Body of pancreas (tissue), 4 donors: Measurements from ENCODE around the gene CDH2. TPM values are rescaled to one million over a fixed set of nuclear protein-coding genes. Genes with fewer than 3 reads are reported as not detected.

ENCODE experiments used
- ATAC-seq: fragments of 150-250 bp; one replicate; pipeline ENCODE4 v1.9.1; 2016
- DNase-seq, 4 donors: peaks; one replicate each; pipeline ENCODE4 v3.0.0-alpha.2; 2019
- H3K27ac ChIP-seq, 4 donors: fragments of 200-600 bp; sonication (generic); 1 replicate in 3 of 4; 2 replicates in 1 of 4; pipeline versions ENCODE4 v1.5.1 to v1.6.1; 2016 to 2019; ENCODE audit warnings: mild to moderate bottlenecking in 1 of 4, mixed read lengths in 1 of 4, moderate library complexity in 1 of 4
- H3K27me3 ChIP-seq, 2 donors: fragments of 200-600 bp; sonication (generic); one replicate each; pipeline ENCODE4 v1.6.0; 2016; ENCODE audit warnings: mild to moderate bottlenecking in 1 of 2
- H3K36me3 ChIP-seq, 2 donors: fragments of 200-600 bp; sonication (generic); replicated peaks in 1 of 2; 2 replicates each; pipeline ENCODE4 v1.5.1; 2016; ENCODE audit warnings: low read depth in 2 of 2; ENCODE audit not compliant: insufficient read depth in 1 of 2
- H3K4me1 ChIP-seq: fragments of 200-600 bp; sonication (generic); one replicate; pipeline ENCODE4 v1.6.0; 2016
- H3K4me3 ChIP-seq, 2 donors: fragments of 200-600 bp; sonication (generic); 1 replicate in 1 of 2; 2 replicates in 1 of 2; pipeline ENCODE4 v1.5.1; 2016 to 2019
- H3K9me3 ChIP-seq, 3 donors: fragments of 200-600 bp; sonication (generic); 1 replicate in 2 of 3; 2 replicates in 1 of 3; pipeline ENCODE4 v1.5.1; 2016
- POLR2A ChIP-seq, 3 donors: fragments of 450-650 bp; IDR thresholded peaks; one replicate each; pipeline ENCODE4 v1.6.1; 2016; ENCODE audit warnings: antibody characterized with exemption in 3 of 3, mild to moderate bottlenecking in 2 of 3
- WGBS, 2 donors: methylation state at CpG; one replicate each; pipeline ENCODE4 v1.1.5; 2017; 5-methylcytosine and 5-hydroxymethylcytosine counted together
- intact Hi-C: fragments of 100-400 bp; cut with DNase I; formaldehyde crosslinking; loops from one replicate; pipeline ENCODE4 v1.15.1; 2023
- total RNA-seq, 2 donors: library from RNA; depleted of rRNA; stranded (reverse); fragments of >200 nt; gene quantifications; one replicate each; pipeline ENCODE4 v1.1.0, GENCODE V29; 2016
- TF ChIP-seq, protein P1 (sequence below), 7 experiments: fragments of 450-650 bp in 4 of 7; fragments of 200-600 bp in 3 of 7; sonication (generic) in 3 of 7; IDR thresholded peaks; one replicate each; pipeline ENCODE4 v1.5.1; 2016 to 2019; ENCODE audit warnings: antibody characterized with exemption in 7 of 7

Gene CDH2
- total RNA-seq, 2 donors from 2014 or later, result 0.33 to 0.78 TPM

GRCh38 chr18:28081516-28081915, 95.4 kb downstream of the CDH2 start:
- WGBS, 2 donors, result 78 to 84% methylated on average over 2 of the region's 2 CpGs
- TF ChIP-seq POLR2A (IDR thresholded peaks at IDR 0.05), result no peak
- TF ChIP-seq, protein P1, sequence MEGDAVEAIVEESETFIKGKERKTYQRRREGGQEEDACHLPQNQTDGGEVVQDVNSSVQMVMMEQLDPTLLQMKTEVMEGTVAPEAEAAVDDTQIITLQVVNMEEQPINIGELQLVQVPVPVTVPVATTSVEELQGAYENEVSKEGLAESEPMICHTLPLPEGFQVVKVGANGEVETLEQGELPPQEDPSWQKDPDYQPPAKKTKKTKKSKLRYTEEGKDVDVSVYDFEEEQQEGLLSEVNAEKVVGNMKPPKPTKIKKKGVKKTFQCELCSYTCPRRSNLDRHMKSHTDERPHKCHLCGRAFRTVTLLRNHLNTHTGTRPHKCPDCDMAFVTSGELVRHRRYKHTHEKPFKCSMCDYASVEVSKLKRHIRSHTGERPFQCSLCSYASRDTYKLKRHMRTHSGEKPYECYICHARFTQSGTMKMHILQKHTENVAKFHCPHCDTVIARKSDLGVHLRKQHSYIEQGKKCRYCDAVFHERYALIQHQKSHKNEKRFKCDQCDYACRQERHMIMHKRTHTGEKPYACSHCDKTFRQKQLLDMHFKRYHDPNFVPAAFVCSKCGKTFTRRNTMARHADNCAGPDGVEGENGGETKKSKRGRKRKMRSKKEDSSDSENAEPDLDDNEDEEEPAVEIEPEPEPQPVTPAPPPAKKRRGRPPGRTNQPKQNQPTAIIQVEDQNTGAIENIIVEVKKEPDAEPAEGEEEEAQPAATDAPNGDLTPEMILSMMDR (IDR thresholded peaks at IDR 0.05), result no peak
- Histone ChIP-seq H3K27me3 (no peaks in the 10 kb centered on the region), H3K27ac (no peak overlapping the region), H3K4me3 (no peak overlapping the region), H3K9me3 (no peaks in the 10 kb centered on the region), H3K4me1 (peaks cover 3% of the 10 kb centered on the region), H3K36me3 (no peaks in the 10 kb centered on the region)
- DNase-seq, result no peak
- intact Hi-C loops, result no loop called here
- ATAC-seq, result no peak

DNA sequence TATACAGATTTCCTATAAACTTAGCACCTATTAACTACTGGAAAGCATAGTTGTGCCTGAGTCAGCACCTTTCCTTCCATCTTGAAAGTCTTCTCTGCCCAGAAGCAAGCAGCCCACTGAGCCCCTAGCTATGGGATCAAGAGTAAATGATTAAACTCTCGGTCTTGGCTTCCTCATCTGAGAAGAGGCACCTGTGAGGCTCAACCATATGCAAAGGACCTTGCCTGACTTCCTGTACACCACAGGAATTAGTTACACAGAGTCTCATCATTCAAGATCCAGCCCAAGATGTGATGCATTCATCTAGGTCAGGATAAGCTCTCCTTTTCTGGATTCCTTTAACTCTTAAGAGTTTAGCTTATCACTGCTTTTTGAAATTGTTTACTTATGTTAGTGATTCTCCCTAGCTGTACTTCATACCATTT, 96.0 kb downstream of the CDH2 start:
- H3K4me1 ChIP-seq, result no peaks in the 10 kb centered on the region
- H3K27ac ChIP-seq, result no peak overlapping the region
- WGBS, 2 donors, result 36 to 50% methylated on average over 1 of the region's 1 CpG
- no peaks in the 10 kb centered on the region for H3K27me3 ChIP-seq
- ATAC-seq, result no peak
- TF ChIP-seq, protein P1 (IDR thresholded peaks at IDR 0.05), result no peak
- no peak for TF ChIP-seq POLR2A (IDR thresholded peaks at IDR 0.05)
- H3K9me3 ChIP-seq, result no peaks in the 10 kb centered on the region
- H3K4me3 ChIP-seq, result no peak overlapping the region
- H3K36me3 ChIP-seq, result no peaks in the 10 kb centered on the region
- intact Hi-C loops, result no loop called here
- no peak for DNase-seq

- 52 to 72% methylated on average over 2 of the region's 2 CpGs for WGBS, 2 donors
- TF ChIP-seq, protein P1 (IDR thresholded peaks at IDR 0.05), result no peak
- no peak for TF ChIP-seq POLR2A (IDR thresholded peaks at IDR 0.05)
- no peaks in the 10 kb centered on the region for H3K9me3 ChIP-seq
- no peaks in the 10 kb centered on the region for H3K4me1 ChIP-seq
- H3K36me3 ChIP-seq, result no peaks in the 10 kb centered on the region
- no peak overlapping the region for H3K27ac ChIP-seq
- ATAC-seq, result no peak
- DNase-seq, result no peak
- H3K27me3 ChIP-seq, result no peaks in the 10 kb centered on the region
- intact Hi-C loops, result no loop called here
- no peak overlapping the region for H3K4me3 ChIP-seq
Measured at GRCh38 chr18:28079883-28080282, 97.0 kb downstream of the CDH2 start.

DNA sequence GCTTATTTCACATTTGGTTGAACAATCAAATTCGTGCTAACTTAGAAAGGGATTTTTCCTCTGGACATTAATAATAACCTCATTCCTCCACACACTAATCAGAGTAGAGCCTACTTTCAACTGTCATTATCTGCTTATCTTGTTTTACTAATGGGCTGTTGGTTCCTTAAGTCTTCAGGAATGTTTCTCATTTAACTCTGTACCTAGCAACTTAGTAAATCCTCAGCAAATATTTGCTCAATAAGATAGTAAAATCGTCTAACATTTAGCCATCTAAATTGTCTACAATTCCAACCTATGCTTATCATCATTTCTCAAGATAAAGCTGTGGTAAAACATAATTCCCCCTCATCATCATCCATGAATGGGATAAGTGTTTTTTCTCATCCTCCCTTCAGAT, 98.1 kb downstream of the CDH2 start:
- Histone ChIP-seq H3K27me3 (no peaks in the 10 kb centered on the region), H3K9me3 (no peaks in the 10 kb centered on the region), H3K27ac (no peak overlapping the region), H3K4me1 (no peaks in the 10 kb centered on the region), H3K4me3 (no peak overlapping the region), H3K36me3 (no peaks in the 10 kb centered on the region)
- WGBS, 2 donors, result 12 to 15% methylated on average over 2 of the region's 2 CpGs
- DNase-seq (no peak), ATAC-seq (no peak)
- intact Hi-C loops, result no loop called here
- TF ChIP-seq POLR2A (IDR thresholded peaks at IDR 0.05), result no peak
- TF ChIP-seq, protein P1 (IDR thresholded peaks at IDR 0.05), result no peak

DNA sequence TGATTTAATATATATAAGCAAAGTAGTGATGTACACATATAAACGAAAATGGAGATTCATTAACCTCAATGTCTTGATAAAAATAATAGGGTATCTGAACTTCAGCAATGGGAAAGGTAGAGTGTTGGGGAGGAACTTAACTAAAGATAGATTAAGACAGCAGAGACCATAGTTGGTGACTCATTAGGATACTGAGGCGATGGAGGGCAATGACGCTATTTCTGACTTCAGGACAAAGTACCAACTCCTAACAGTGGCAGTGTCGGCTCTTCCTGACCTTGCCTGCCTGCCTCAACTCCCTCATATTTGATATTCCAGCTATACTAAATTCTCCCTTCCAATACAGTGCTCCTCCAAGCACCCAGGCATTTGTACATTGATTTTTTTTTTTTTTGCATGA, 98.6 kb downstream of the CDH2 start:
- intact Hi-C loops, result no loop called here

More for the DNA sequence above, 98.6 kb downstream of the CDH2 start:
- Histone ChIP-seq H3K4me1 (no peaks in the 10 kb centered on the region), H3K27ac (no peak overlapping the region), H3K36me3 (no peaks in the 10 kb centered on the region), H3K27me3 (no peaks in the 10 kb centered on the region), H3K4me3 (no peak overlapping the region), H3K9me3 (no peaks in the 10 kb centered on the region)
- 49 to 56% methylated on average over 4 of the region's 4 CpGs for WGBS, 2 donors
- DNase-seq (no peak), ATAC-seq (no peak)
- no peak for TF ChIP-seq POLR2A (IDR thresholded peaks at IDR 0.05)
- TF ChIP-seq, protein P1 (IDR thresholded peaks at IDR 0.05), result no peak
